ENCODE results near the gene ANO4.

Gene ANO4

GRCh38 chr12:100820314-100820713 is 25.7 kb downstream of the ANO4 start:
- DNase-seq: no peak

GRCh38 chr12:100823963-100824362 is 29.4 kb downstream of the ANO4 start:
- DNase-seq: no peak

GRCh38 chr12:100824476-100824875 is 29.9 kb downstream of the ANO4 start:
- DNase-seq: no peak

DNA sequence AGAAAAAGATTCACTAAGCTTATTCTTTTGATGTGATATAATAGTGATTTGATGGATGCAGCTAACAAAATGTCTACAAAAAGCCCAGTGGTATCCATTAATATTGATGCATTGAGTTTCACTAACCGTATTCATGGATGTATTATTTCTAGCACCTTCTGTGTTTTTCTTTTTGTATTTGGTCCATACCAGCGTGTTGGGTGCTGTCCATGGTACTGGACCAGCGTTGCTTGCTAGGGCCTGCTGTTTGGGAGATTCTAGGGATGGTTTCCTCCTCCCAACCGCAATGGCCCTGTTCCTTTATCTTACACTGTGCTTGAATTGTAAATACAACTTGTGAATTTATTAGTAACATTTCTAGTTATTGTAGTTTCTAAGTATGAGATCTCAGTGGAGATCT is 31.7 kb downstream of the ANO4 start:
- DNase-seq: no peak

- no peak for DNase-seq
These were observed 33.4 kb downstream of the ANO4 start for GRCh38 chr12:100827901-100828520.

- no peak for DNase-seq
These were observed 35.6 kb downstream of the ANO4 start for GRCh38 chr12:100830003-100830795.

GRCh38 chr12:100833282-100833681 is 38.7 kb downstream of the ANO4 start:
- no peak for DNase-seq

DNA sequence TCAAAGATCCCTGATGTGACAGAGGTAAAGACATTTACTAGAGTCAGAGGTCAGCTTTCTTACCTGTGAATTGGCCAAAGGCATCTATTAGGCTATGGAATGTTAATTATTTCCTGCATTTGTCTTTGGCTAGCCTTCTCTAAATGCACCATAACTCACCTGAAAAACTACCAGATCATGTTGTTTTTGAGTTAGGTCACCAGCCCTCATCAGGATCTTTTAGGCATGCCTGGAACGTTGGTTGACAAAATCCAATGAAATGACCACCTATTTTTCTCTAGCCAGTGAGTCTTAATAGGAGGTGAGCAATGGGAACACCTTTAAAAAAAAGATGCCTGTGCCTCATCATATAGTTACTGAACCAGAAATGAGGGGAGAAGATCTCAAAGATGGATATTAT is 46.2 kb downstream of the ANO4 start:
- no peak for DNase-seq

DNA sequence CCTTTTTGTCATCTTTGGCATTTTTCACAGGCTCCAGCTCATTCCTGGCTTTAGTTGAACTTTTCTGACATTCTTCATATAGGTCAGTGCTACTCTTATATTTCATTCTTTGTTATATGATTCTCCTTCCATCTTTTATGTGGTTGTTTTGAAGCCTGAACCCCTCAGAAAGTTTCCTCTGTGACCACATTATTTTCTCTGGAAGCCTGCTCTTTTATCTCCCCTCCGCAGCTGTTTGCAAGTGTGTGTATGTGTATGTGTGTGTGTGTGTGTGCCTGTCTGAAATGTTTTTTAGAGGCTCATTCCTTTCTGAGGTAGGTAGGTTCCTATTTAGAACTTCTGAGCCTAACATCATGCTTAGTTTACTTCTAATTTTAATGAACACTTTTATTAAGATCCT is 47.6 kb downstream of the ANO4 start:
- no peak for DNase-seq

DNA sequence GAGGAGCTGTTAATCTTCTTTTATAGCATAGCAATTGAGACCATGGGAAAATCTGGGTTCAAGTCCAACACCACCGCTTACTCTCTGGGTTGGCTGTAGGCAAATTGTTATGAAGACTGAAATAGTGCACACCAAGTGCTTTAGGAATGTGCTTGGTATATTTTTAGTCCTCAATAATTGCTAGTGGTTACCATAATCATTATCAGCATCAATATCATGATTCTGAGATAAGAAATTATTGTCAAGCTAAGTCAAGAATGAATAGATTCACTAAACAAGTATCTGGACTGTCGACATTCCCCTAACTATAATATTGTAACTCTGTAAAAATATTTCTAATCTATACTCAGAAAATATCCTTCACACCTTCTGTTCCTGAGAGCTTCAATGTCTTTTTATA is 48.5 kb downstream of the ANO4 start:
- DNase-seq: no peak

DNA sequence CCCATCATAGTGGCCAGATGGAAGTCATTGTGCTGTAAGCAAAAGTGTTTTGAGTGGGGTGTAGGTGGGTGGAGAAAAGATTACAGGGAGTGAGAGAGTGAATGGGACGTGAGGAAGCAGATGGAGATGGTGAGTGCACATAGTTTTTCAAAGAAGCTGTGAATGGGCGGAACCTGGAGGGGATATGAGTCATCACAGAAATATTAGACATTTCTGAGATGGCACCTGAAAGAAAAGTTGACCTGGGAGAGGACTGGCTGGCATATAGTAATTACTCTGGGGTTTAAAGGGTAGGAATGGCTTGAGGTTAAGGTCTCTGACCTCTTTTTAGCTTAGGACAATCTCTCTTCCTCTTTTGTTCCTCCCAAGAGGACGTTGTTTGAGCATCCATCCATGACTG is 50.5 kb downstream of the ANO4 start:
- DNase-seq: no peak

- no peak for DNase-seq
These were observed 57.1 kb downstream of the ANO4 start for GRCh38 chr12:100851637-100852036.

GRCh38 chr12:100857418-100857817 is 62.8 kb downstream of the ANO4 start:
- no peak for DNase-seq

- no peak for DNase-seq
These were observed 63.4 kb downstream of the ANO4 start for GRCh38 chr12:100857971-100858370.

DNA sequence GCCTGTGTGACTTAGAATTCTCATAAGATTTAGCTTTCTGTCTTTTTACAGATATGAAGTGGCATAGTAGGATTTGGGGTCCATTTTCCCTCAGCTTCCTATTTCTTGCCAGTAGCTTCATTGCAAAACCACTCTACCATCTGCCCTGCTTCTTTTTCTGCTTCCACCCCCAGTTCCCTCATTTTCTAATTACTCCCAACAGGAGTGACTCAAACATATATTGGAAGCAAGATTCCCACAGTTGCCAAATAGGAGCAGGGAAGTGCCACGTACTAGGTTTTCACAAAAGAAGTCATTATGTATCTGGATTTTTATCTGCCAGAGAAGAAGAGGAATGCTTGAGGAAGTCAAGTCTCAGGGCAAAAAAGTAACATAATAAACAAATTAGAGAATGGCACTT is 64.1 kb downstream of the ANO4 start:
- no peak for DNase-seq

DNA sequence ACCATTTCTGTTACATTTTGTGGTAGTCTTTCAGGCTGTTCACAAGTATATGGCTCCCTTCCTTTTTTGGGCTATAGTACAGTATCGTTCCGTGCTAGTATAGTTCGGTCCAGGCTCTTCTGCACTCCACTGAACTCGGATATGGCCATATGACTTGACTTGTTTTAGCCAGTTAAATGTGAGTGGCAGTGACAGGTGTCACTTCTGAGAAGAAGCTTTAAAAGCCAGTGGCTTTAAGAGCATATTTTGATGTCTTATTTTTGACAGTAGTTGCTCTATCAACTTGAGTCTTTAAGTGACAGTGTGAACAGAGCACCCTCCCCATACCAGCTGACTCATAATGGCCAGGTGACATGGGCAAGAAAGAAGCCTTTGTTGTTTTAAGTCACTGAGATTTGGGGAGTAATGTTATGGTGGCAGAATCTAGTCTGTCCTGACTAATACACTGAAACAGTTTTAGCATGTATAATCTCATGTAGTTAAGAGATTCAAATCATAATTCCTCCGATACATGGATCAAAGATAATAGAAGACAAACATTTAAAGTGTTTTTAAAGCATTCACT is 64.6 kb downstream of the ANO4 start:
- no peak for DNase-seq

DNA sequence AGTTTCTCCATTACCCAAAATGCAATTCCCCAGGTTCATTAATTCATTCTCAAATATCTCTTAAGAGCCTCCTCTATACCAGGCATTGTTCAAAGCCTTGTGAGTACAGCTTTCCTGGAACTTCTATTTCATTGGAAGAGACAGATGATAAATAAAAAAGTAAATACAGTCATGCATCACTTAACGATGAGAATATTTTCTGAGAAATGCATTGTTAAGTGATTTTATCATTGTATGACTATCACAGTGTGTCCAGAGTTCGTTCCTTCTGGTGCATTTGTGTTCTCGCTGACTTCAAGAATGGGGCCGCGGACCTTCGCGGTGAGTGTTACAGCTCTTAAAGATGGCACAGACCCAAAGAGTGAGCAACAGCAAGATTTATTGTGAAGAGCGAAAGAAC is 66.0 kb downstream of the ANO4 start:
- DNase-seq: no peak

DNA sequence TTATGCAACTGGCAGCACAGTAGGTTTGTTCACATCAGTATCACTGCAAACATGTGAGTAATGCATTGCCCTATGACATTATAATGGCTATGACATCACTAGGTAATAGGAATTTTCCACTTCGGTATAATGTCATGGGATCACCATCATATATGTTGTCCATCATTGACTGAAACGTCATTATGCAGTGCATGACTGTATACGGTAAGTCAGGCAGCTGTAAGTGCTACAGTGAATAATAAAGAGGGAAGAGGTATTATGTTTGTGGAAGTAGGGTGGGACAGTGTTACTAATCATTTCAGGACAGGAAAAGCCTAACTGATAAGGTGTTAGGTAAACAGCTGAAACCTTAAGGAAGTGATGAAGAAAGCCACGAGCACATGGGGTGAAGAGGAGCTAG is 68.1 kb downstream of the ANO4 start:
- DNase-seq: no peak

DNA sequence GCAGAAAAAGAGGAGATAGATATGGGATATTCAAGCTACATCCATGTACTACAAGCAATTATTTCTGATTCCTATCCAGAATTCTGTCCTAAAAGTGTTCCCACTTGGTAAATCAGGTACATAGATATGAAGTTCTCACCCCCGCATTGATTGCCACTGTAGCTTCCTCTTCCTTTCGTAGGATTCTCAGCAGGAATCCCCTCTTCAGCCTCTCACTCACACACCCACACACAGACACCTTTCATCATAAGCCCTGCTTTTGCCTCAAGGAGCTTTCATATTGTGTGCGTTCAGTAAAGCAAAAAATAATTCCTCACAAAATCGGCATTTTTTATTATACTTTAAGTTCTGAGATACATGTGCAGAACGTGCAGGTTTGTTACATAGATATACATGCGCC is 69.8 kb downstream of the ANO4 start:
- DNase-seq: no peak

DNA sequence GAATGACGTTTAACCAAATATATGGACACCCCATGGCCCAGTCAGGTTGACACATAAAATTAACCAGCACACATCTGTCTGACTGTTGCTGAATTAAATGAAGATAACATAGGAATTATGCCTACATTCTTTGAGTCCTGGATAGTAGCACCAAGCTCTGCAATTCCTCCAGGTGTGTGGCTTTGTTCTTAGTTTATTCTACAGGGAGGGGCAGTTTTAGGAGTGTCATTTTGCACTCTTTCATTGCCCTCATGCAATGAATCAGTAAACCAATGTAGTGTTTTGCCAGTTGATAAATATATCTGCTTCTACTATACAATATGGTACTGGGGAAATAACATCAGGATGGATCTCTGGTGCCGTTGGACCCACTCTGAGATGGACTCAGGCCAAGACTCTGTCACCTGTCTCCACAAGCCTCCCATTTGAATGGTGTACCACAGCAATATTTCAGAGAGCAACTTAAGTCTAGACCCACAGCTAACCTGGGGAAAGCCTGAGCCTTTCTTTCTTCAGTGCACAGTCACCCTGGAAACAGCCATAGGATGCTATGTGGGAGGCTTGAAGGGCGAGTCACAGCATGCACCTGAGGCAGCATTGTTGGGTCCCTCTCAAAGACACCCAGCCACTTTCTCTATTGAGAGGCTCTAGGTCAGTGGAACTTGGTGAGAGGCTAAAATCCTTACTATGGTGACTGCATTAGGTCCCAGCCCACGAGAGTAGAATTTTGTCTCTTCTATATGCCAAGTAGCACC is 73.2 kb downstream of the ANO4 start:
- DNase-seq: no peak

DNA sequence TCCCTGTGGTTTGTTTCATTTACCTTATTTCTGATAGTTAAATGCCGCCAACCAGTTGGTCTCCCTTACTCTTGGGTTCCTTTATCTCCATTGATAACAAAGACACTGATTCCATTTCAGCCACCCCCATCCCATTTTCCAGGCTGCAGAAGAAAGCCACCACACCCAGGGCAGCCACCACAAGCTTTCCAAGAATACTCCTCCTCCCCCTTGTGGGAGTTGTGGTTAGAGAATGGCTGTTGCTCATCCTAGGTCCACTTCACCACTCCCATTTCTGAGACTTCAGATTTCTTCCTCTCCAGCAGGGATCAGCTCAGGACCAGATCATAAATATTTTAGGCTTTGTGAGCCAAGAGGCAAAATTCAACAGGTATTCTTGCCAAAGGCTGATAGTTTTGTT is 73.9 kb downstream of the ANO4 start:
- no peak for DNase-seq

DNA sequence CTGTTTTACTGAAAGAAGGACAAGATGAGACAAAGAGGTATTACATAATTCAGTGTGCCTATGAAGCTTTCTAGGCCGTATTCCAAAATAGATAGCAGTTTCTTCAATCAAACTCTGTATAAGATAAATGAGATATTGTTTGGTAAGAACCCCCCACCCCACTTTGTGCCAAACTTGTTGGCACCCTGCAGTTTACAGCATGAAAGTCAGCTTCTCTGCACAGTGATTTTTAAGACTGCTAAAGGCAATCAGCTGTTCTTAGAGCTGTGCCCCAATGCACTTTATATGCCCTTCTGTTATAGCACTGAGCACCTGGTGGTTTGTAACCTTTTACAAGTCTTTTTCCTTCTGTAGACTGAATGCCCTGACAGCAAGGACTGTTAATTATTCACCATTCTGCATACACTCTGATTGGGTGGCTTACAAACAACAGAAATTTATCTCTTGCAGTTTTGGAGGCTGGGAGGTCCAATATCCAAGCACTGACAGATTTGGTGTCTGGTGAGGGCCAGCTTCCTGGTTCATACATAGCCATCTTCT is 76.7 kb downstream of the ANO4 start:
- no peak for DNase-seq

DNA sequence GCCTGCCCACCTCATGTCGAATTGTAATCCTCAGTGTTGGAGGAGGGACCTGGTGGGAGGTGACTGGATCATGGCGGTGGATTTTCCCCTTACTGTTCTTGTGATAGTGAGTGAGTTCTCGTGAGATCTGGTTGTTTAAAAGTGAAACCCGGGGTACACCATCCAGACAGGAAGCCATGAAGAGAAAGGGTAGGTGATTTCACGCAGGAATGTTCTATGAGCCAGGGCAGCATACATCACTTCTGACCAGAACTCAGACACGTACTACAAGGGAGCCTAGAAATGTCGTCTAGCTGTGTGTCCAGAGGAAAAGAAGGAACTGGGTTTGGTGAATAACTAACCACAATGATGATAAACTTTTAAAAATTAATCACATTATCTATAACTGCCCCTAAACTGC is 80.6 kb downstream of the ANO4 start:
- no peak for DNase-seq

DNA sequence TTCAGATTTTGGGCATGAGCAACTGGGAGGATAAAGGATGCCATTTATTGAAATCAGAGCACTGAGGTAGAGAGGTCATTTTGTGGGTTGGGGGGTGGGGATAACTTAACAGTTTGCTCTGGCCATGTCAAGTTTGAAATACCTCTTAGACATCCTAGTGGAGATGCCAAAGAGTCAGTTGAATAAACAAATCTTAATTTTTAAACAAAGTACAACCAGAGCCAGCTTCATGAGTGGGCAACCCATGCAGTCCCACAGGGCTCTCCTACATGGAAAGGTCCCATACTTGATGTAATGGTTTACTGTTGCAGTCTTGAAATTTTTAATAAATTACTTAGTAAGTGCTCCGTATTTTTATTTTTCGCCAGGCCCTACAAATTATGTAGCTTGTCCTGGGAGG is 81.2 kb downstream of the ANO4 start:
- DNase-seq: no peak
